SK-N-MC (cell line): ENCODE data around the gene IDH3A.

Experiments
- DNase-seq: peaks from one replicate; pipeline ENCODE4 v3.0.0-alpha.2; 2011; ENCODE audit warnings: low read depth, low spot score
- H3K27ac ChIP-seq: fragments of 200-600 bp; sonication (generic); 2 replicates; pipeline ENCODE4 v1.5.1; 2016; ENCODE audit warnings: mixed run types
- H3K36me3 ChIP-seq: fragments of 200-600 bp; sonication (generic); 2 replicates; pipeline ENCODE4 v1.6.1; 2017; ENCODE audit warnings: antibody characterized with exemption, low read length, mixed read lengths; ENCODE audit not compliant: insufficient read depth
- H3K4me3 ChIP-seq: fragments of 200-600 bp; sonication (generic); 2 replicates; pipeline ENCODE4 v1.5.1; 2016
- H3K9ac ChIP-seq: fragments of 200-600 bp; sonication (generic); 2 replicates; pipeline ENCODE4 v1.8.0; 2017; ENCODE audit warnings: mixed run types, mixed read lengths; ENCODE audit not compliant: insufficient read length
- H3K9me3 ChIP-seq: fragments of 200-600 bp; sonication (generic); 2 replicates; pipeline ENCODE4 v1.6.1; 2017; ENCODE audit warnings: low read depth, mild to moderate bottlenecking, antibody characterized with exemption, low read length, moderate library complexity, mixed read lengths
- EZH2 ChIP-seq: fragments of 200-600 bp; sonication (generic); IDR thresholded peaks from one replicate; pipeline ENCODE4 v1.6.1; 2017; ENCODE audit warnings: antibody characterized with exemption
- FOXP2 ChIP-seq: optimal IDR thresholded peaks from 2 replicates; pipeline ENCODE3; 2011; ENCODE audit warnings: mild to moderate bottlenecking, moderate library complexity; ENCODE audit not compliant: insufficient read depth; ENCODE audit errors: extremely low read length, control extremely low read depth
- POLR2AphosphoS5 ChIP-seq: IDR thresholded peaks from 2 replicates; pipeline ENCODE4 v1.6.1; 2012; ENCODE audit warnings: mild to moderate bottlenecking, low read depth, low read length, borderline replicate concordance

The IDH3A gene

GRCh38 chr15:78105476-78106241 is 43.5 kb upstream of the IDH3A start:
- no peak overlapping the region for H3K27ac ChIP-seq
- H3K9me3 ChIP-seq = no peaks in the 10 kb centered on the region
- H3K36me3 ChIP-seq = no peaks in the 10 kb centered on the region
- no peak overlapping the region for H3K4me3 ChIP-seq
- TF ChIP-seq POLR2AphosphoS5 (no peak), FOXP2 (no peak)
- no peak for DNase-seq
- no peak overlapping the region for H3K9ac ChIP-seq

GRCh38 chr15:78107471-78107870 is 41.7 kb upstream of the IDH3A start:
- TF ChIP-seq FOXP2 = no peak
- no peak for TF ChIP-seq EZH2
- TF ChIP-seq POLR2AphosphoS5 = no peak
- Histone ChIP-seq H3K9me3 (no peaks in the 10 kb centered on the region), H3K27ac (no peak overlapping the region), H3K9ac (no peak overlapping the region), H3K4me3 (no peak overlapping the region), H3K36me3 (no peaks in the 10 kb centered on the region)
- no peak for DNase-seq

GRCh38 chr15:78108300-78109084 is 40.7 kb upstream of the IDH3A start:
- DNase-seq = peak; percentile 35
- TF ChIP-seq POLR2AphosphoS5 (no peak), FOXP2 (no peak)
- H3K27ac ChIP-seq = no peak overlapping the region

GRCh38 chr15:78109156-78109555 is 40.0 kb upstream of the IDH3A start:
- DNase-seq = no peak
- H3K27ac ChIP-seq = no peak overlapping the region
- no peak overlapping the region for H3K4me3 ChIP-seq
- no peaks in the 10 kb centered on the region for H3K9me3 ChIP-seq
- H3K9ac ChIP-seq = no peak overlapping the region
- TF ChIP-seq EZH2 = no peak
- no peak for TF ChIP-seq POLR2AphosphoS5
- no peak for TF ChIP-seq FOXP2
- no peaks in the 10 kb centered on the region for H3K36me3 ChIP-seq

More at GRCh38 chr15:78108300-78109084, 40.7 kb upstream of the IDH3A start:
- Histone ChIP-seq H3K36me3 (no peaks in the 10 kb centered on the region), H3K4me3 (no peak overlapping the region), H3K9me3 (no peaks in the 10 kb centered on the region), H3K9ac (no peak overlapping the region)

GRCh38 chr15:78110096-78110495 is 39.1 kb upstream of the IDH3A start:
- no peak overlapping the region for H3K9ac ChIP-seq
- H3K9me3 ChIP-seq = no peaks in the 10 kb centered on the region
- DNase-seq = no peak
- H3K36me3 ChIP-seq = no peaks in the 10 kb centered on the region
- TF ChIP-seq EZH2 (no peak), POLR2AphosphoS5 (no peak), FOXP2 (no peak)
- no peak overlapping the region for H3K27ac ChIP-seq
- no peak overlapping the region for H3K4me3 ChIP-seq

GRCh38 chr15:78110916-78111475 is 38.2 kb upstream of the IDH3A start:
- Histone ChIP-seq H3K9me3 (no peaks in the 10 kb centered on the region), H3K36me3 (no peaks in the 10 kb centered on the region), H3K9ac (no peak overlapping the region), H3K27ac (no peak overlapping the region), H3K4me3 (no peak overlapping the region)
- DNase-seq = no peak
- TF ChIP-seq POLR2AphosphoS5 (no peak), FOXP2 (no peak), EZH2 (no peak)

- no peak overlapping the region for H3K27ac ChIP-seq
- no peak overlapping the region for H3K9ac ChIP-seq
- H3K4me3 ChIP-seq = no peak overlapping the region
- TF ChIP-seq POLR2AphosphoS5 (no peak), FOXP2 (no peak), EZH2 (no peak)
- no peaks in the 10 kb centered on the region for H3K36me3 ChIP-seq
- no peaks in the 10 kb centered on the region for H3K9me3 ChIP-seq
- DNase-seq = no peak
These were observed 37.4 kb upstream of the IDH3A start for GRCh38 chr15:78111788-78112187.

GRCh38 chr15:78112551-78112950 is 36.6 kb upstream of the IDH3A start:
- H3K9me3 ChIP-seq = no peaks in the 10 kb centered on the region

More at GRCh38 chr15:78112551-78112950, 36.6 kb upstream of the IDH3A start:
- no peak overlapping the region for H3K27ac ChIP-seq
- H3K4me3 ChIP-seq = no peak overlapping the region
- no peak for DNase-seq
- TF ChIP-seq EZH2 = no peak
- TF ChIP-seq FOXP2 = no peak
- no peak for TF ChIP-seq POLR2AphosphoS5
- no peak overlapping the region for H3K9ac ChIP-seq
- no peaks in the 10 kb centered on the region for H3K36me3 ChIP-seq
